SK-N-SH treated with all-trans-retinoic acid at 6 μM for 48 hours (cell line): ENCODE measurements around the gene RING1.

ENCODE experiments used
- ATAC-seq: fragments of 200-7000 bp; cut with Tn5 transposase; 3 replicates; pipeline ENCODE4 v1.9.1; 2020; ENCODE audit warnings: mild to moderate bottlenecking, moderate library complexity
- BACH2 ChIP-seq: fragments of 250-450 bp; sonication (Bioruptor Pico); IDR thresholded peaks from 2 replicates; pipeline ENCODE4 v1.9.0; 2021; ENCODE audit warnings: mild to moderate bottlenecking, borderline replicate concordance
- CREB5 ChIP-seq: fragments of 250-450 bp; sonication (Bioruptor Pico); IDR thresholded peaks from 2 replicates; pipeline ENCODE4 v1.5.1; 2020; ENCODE audit warnings: low read depth, mild to moderate bottlenecking, moderate library complexity
- CSDC2 ChIP-seq: fragments of 250-450 bp; sonication (Bioruptor Pico); IDR thresholded peaks from 2 replicates; pipeline ENCODE4 v1.5.0; 2020; ENCODE audit warnings: mild to moderate bottlenecking, moderate library complexity
- CSRNP3 ChIP-seq: fragments of 250-450 bp; sonication (Bioruptor Pico); IDR thresholded peaks from 2 replicates; pipeline ENCODE4 v1.5.1; 2021; ENCODE audit warnings: mild to moderate bottlenecking, moderate library complexity
- ESRRG ChIP-seq: fragments of 250-450 bp; sonication (Bioruptor Pico); IDR thresholded peaks from 2 replicates; pipeline ENCODE4 v1.6.1; 2021; ENCODE audit warnings: mild to moderate bottlenecking
- GLIS3 ChIP-seq: fragments of 250-450 bp; sonication (Bioruptor Pico); IDR thresholded peaks from 2 replicates; pipeline ENCODE4 v1.5.0; 2020; ENCODE audit warnings: mild to moderate bottlenecking, moderate library complexity
- ISL1 ChIP-seq: fragments of 250-450 bp; sonication (Bioruptor Pico); IDR thresholded peaks from 2 replicates; pipeline ENCODE4 v2.1.2; 2022; ENCODE audit warnings: mild to moderate bottlenecking, moderate library complexity
- OSR1 ChIP-seq: fragments of 250-450 bp; sonication (Bioruptor Pico); IDR thresholded peaks from 2 replicates; pipeline ENCODE4 v1.8.0; 2022; ENCODE audit warnings: moderate library complexity, mild to moderate bottlenecking, inconsistent platforms
- PATZ1 ChIP-seq: fragments of 250-450 bp; sonication (Bioruptor Pico); IDR thresholded peaks from 2 replicates; pipeline ENCODE4 v1.8.0; 2020; ENCODE audit warnings: mild to moderate bottlenecking, moderate library complexity, borderline replicate concordance
- POU6F1 ChIP-seq: fragments of 250-450 bp; sonication (Bioruptor Pico); IDR thresholded peaks from 2 replicates; pipeline ENCODE4 v1.8.0; 2021; ENCODE audit warnings: low read depth, mild to moderate bottlenecking, moderate library complexity, borderline replicate concordance
- PPARA ChIP-seq: fragments of 250-450 bp; sonication (Bioruptor Pico); IDR thresholded peaks from 2 replicates; pipeline ENCODE4 v1.5.0; 2020; ENCODE audit warnings: mild to moderate bottlenecking, borderline replicate concordance
- RARB ChIP-seq: fragments of 250-450 bp; sonication (Bioruptor Pico); IDR thresholded peaks from 2 replicates; pipeline ENCODE4 v1.8.0; 2021; ENCODE audit warnings: mild to moderate bottlenecking, moderate library complexity
- SNAI2 ChIP-seq: fragments of 250-450 bp; sonication (Bioruptor Pico); IDR thresholded peaks from 2 replicates; pipeline ENCODE4 v1.5.0; 2020; ENCODE audit warnings: mild to moderate bottlenecking, moderate library complexity
- TSHZ2 ChIP-seq: fragments of 250-450 bp; sonication (Bioruptor Pico); IDR thresholded peaks from 2 replicates; pipeline ENCODE4 v1.5.0; 2020; ENCODE audit warnings: mild to moderate bottlenecking, moderate library complexity
- ZC3H10 ChIP-seq: fragments of 250-450 bp; sonication (Bioruptor Pico); IDR thresholded peaks from 2 replicates; pipeline ENCODE4 v1.5.1; 2021; ENCODE audit warnings: mild to moderate bottlenecking, moderate library complexity
- ZFP3 ChIP-seq: fragments of 250-450 bp; sonication (Bioruptor Pico); IDR thresholded peaks from 2 replicates; pipeline ENCODE4 v1.5.0; 2020; ENCODE audit warnings: mild to moderate bottlenecking, moderate library complexity
- ZFP30 ChIP-seq: fragments of 450-650 bp; formaldehyde crosslinking; IDR thresholded peaks from 2 replicates; pipeline ENCODE4 v1.5.0; 2022; ENCODE audit warnings: mild to moderate bottlenecking, moderate library complexity
- ZNF565 ChIP-seq: fragments of 450-650 bp; formaldehyde crosslinking; conservative IDR thresholded peaks from 2 replicates; pipeline ENCODE4 v1.5.0; 2020; ENCODE audit warnings: low read depth, mild to moderate bottlenecking, moderate library complexity
- ZNF70 ChIP-seq: fragments of 450-650 bp; formaldehyde crosslinking; IDR thresholded peaks from 2 replicates; pipeline ENCODE4 v1.5.0; 2020; ENCODE audit warnings: mild to moderate bottlenecking, moderate library complexity
- ZNF8 ChIP-seq: fragments of 450-650 bp; formaldehyde crosslinking; IDR thresholded peaks from 2 replicates; pipeline ENCODE4 v1.5.0; 2020; ENCODE audit warnings: mild to moderate bottlenecking, moderate library complexity

RING1 gene

GRCh38 chr6:33176906-33177305 lies 31.4 kb upstream of the RING1 start:
- TF ChIP-seq GLIS3 (CRISPR knock-in tag) = no peak
- TF ChIP-seq OSR1 (CRISPR knock-in tag) = no peak
- no peak for TF ChIP-seq CSDC2
- no peak for TF ChIP-seq SNAI2
- TF ChIP-seq PATZ1 = no peak
- no peak for TF ChIP-seq ZNF565
- no peak for TF ChIP-seq ZFP3 (CRISPR knock-in tag)
- TF ChIP-seq PPARA = no peak
- TF ChIP-seq TSHZ2 (CRISPR knock-in tag) = no peak
- TF ChIP-seq RARB = no peak
- no peak for TF ChIP-seq ISL1 (CRISPR knock-in tag)
- no peak for TF ChIP-seq ZC3H10 (CRISPR knock-in tag)
- no peak for TF ChIP-seq ZNF70 (CRISPR knock-in tag)
- no peak for TF ChIP-seq ZNF8
- no peak for TF ChIP-seq CREB5 (CRISPR knock-in tag)
- no peak for TF ChIP-seq BACH2 (CRISPR knock-in tag)
- no peak for TF ChIP-seq CSRNP3 (CRISPR knock-in tag)
- no peak for TF ChIP-seq ESRRG (CRISPR knock-in tag)
- TF ChIP-seq, all 23 proteins: peak for 0
- ATAC-seq = no peak

GRCh38 chr6:33177552-33178446 lies 30.5 kb upstream of the RING1 start:
- no peak for ATAC-seq
- no peak for TF ChIP-seq PPARA
- TF ChIP-seq ZFP30 (CRISPR knock-in tag) = no peak
- no peak for TF ChIP-seq GLIS3 (CRISPR knock-in tag)
- no peak for TF ChIP-seq TSHZ2 (CRISPR knock-in tag)
- no peak for TF ChIP-seq ZFP3 (CRISPR knock-in tag)

- TF ChIP-seq ZNF8 = no peak
- TF ChIP-seq ZC3H10 (CRISPR knock-in tag) = no peak
- TF ChIP-seq ZFP3 (CRISPR knock-in tag) = no peak
- TF ChIP-seq ZNF70 (CRISPR knock-in tag) = no peak
- no peak for TF ChIP-seq CSDC2
- no peak for TF ChIP-seq POU6F1 (CRISPR knock-in tag)
- ATAC-seq = no peak
Observed at GRCh38 chr6:33178755-33179475, 29.4 kb upstream of the RING1 start.
